ENCODE measurements around the gene KIF16B. TPM values are rescaled to one million over a fixed set of nuclear protein-coding genes. Genes with fewer than 3 reads are reported as not detected.

The KIF16B gene
- total RNA-seq, 1 donor from 2014 or later: 7.0 TPM

DNA sequence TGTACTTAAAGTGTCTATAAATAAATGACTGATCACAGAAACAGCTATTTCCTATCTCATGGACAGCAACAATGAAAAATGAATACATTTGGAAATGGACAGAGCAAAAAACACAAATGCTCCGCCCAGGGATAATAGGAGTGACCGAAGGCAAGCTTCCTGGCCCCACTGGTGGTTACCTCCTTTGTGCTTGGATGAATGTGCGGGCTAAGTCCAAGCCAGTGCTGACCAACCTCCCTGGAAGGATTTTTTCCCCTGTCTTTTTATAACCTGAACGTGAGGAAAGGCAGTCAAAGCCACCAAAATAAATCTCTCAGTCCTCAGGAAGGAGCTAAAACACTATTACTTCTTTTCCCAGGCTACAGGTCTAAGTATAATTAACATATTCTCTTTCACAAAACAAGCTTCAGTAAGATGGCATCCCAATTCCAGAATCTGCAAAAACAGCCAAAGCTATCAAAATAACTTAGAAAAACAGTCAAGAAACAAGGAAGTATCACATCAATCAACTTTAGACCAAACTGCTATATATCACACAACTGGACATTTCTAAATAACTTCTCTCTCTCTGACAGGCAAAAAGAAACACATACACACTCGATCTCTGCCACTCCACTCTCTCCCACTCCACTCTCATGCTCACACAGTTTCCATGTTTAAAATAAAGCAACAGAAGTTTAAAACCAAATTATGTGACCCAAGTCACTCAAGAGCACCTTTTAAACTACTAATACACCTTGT, 10.0 kb downstream of the KIF16B start:
- H3K27ac Mint-ChIP-seq (ENCODE audit: unreplicated experiment): no peak overlapping the region
- Histone ChIP-seq H3K27ac (ENCODE audit: low read depth, low read length) (no peak overlapping the region), H3K9ac (ENCODE audit: low read length) (no peak overlapping the region), H3K9me3 (ENCODE audit: insufficient read depth, low read depth, low read length) (no peaks in the 10 kb centered on the region), H3K4me3 (ENCODE audit: insufficient read depth, low read depth, low read length) (no peak overlapping the region), H3K27me3 (ENCODE audit: insufficient read depth, low read length) (no peaks in the 10 kb centered on the region), H4K20me1 (ENCODE audit: insufficient read depth, low read length) (peaks cover 15% of the 10 kb centered on the region), H3K36me3 (ENCODE audit: insufficient read depth, low read length) (no peaks in the 10 kb centered on the region), H3K4me2 (ENCODE audit: low read length) (no peak overlapping the region), H3K4me1 (ENCODE audit: insufficient read depth, low read length) (no peaks in the 10 kb centered on the region), H3K79me2 (ENCODE audit: insufficient read depth, low read length) (peaks cover 5% of the 10 kb centered on the region), H2AFZ (ENCODE audit: low read depth, low read length) (no peak overlapping the region)
- FAIRE-seq (no peak), DNase-seq (ENCODE audit: low read depth) (no peak)
- no peak overlapping the region for H3K4me3 Mint-ChIP-seq (ENCODE audit: unreplicated experiment)
- TF ChIP-seq EZH2 (IDR thresholded peaks at IDR 0.05; ENCODE audit: insufficient read depth, low read length) (no peak), CTCF (IDR thresholded peaks at IDR 0.05; ENCODE audit: insufficient read depth, low read depth, low read length) (no peak)
- peaks cover 2% of the 10 kb centered on the region for H3K36me3 Mint-ChIP-seq (ENCODE audit: low read depth, unreplicated experiment)
- H3K27me3 Mint-ChIP-seq (ENCODE audit: low read depth, unreplicated experiment): no peaks in the 10 kb centered on the region
- H3K9me3 Mint-ChIP-seq (ENCODE audit: unreplicated experiment): peaks cover 2% of the 10 kb centered on the region
- H3K4me1 Mint-ChIP-seq (ENCODE audit: low read depth, unreplicated experiment): no peaks in the 10 kb centered on the region

DNA sequence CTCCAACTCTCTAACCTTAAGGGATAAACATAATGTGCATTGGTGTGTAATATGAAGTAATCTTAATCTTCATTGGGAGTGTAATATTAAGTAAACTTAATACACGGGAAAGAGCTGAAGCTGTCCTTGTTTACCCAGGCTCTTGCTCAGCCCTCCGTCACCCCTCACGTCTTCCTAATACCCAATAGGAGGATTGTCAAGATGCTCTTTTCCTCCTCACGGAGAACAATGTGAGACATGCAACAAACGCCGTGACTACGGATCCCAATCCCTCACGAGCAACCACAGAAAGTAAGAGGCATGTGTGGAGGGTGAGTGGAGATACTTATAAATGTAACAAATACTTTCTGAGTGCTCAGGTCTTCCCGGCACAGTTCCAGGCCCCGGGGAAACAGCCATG, 11.0 kb downstream of the KIF16B start:
- H3K4me1 Mint-ChIP-seq (ENCODE audit: low read depth, unreplicated experiment): no peaks in the 10 kb centered on the region
- peaks cover 2% of the 10 kb centered on the region for H3K36me3 Mint-ChIP-seq (ENCODE audit: low read depth, unreplicated experiment)
- H3K36me3 ChIP-seq (ENCODE audit: insufficient read depth, low read length): no peaks in the 10 kb centered on the region
- no peak for TF ChIP-seq CTCF (IDR thresholded peaks at IDR 0.05; ENCODE audit: insufficient read depth, low read depth, low read length)
- no peak for TF ChIP-seq EZH2 (IDR thresholded peaks at IDR 0.05; ENCODE audit: insufficient read depth, low read length)
- H3K9ac ChIP-seq (ENCODE audit: low read length): no peak overlapping the region
- no peaks in the 10 kb centered on the region for H3K9me3 ChIP-seq (ENCODE audit: insufficient read depth, low read depth, low read length)
- H3K4me3 Mint-ChIP-seq (ENCODE audit: unreplicated experiment): no peak overlapping the region
- H4K20me1 ChIP-seq (ENCODE audit: insufficient read depth, low read length): peaks cover 20% of the 10 kb centered on the region
- H3K79me2 ChIP-seq (ENCODE audit: insufficient read depth, low read length): peaks cover 5% of the 10 kb centered on the region
- H3K27ac ChIP-seq (ENCODE audit: low read depth, low read length): no peak overlapping the region
- H3K27me3 ChIP-seq (ENCODE audit: insufficient read depth, low read length): no peaks in the 10 kb centered on the region
- no peak overlapping the region for H2AFZ ChIP-seq (ENCODE audit: low read depth, low read length)
- H3K27me3 Mint-ChIP-seq (ENCODE audit: low read depth, unreplicated experiment): no peaks in the 10 kb centered on the region
- FAIRE-seq (no peak), DNase-seq (ENCODE audit: low read depth) (no peak)
- H3K4me3 ChIP-seq (ENCODE audit: insufficient read depth, low read depth, low read length): no peak overlapping the region
- H3K4me1 ChIP-seq (ENCODE audit: insufficient read depth, low read length): no peaks in the 10 kb centered on the region
- H3K9me3 Mint-ChIP-seq (ENCODE audit: unreplicated experiment): peaks cover 2% of the 10 kb centered on the region
- H3K4me2 ChIP-seq (ENCODE audit: low read length): no peak overlapping the region
- no peak overlapping the region for H3K27ac Mint-ChIP-seq (ENCODE audit: unreplicated experiment)

- TF ChIP-seq EZH2 (IDR thresholded peaks at IDR 0.05; ENCODE audit: insufficient read depth, low read length) (no peak), CTCF (IDR thresholded peaks at IDR 0.05; ENCODE audit: insufficient read depth, low read depth, low read length) (no peak)
- H3K79me2 ChIP-seq (ENCODE audit: insufficient read depth, low read length): peaks cover 5% of the 10 kb centered on the region
Observed at GRCh38 chr20:16560661-16561060, 12.6 kb downstream of the KIF16B start.

More at GRCh38 chr20:16560661-16561060, 12.6 kb downstream of the KIF16B start:
- no peak overlapping the region for H3K27ac Mint-ChIP-seq (ENCODE audit: unreplicated experiment)
- H4K20me1 ChIP-seq (ENCODE audit: insufficient read depth, low read length): peaks cover 28% of the 10 kb centered on the region
- peaks cover 2% of the 10 kb centered on the region for H3K36me3 Mint-ChIP-seq (ENCODE audit: low read depth, unreplicated experiment)
- no peak for DNase-seq (ENCODE audit: low read depth)
- H3K27me3 Mint-ChIP-seq (ENCODE audit: low read depth, unreplicated experiment): no peaks in the 10 kb centered on the region
- H3K4me3 Mint-ChIP-seq (ENCODE audit: unreplicated experiment): no peak overlapping the region
- H3K9me3 Mint-ChIP-seq (ENCODE audit: unreplicated experiment): peaks cover 2% of the 10 kb centered on the region
- H3K36me3 ChIP-seq (ENCODE audit: insufficient read depth, low read length): no peaks in the 10 kb centered on the region
- H2AFZ ChIP-seq (ENCODE audit: low read depth, low read length): no peak overlapping the region
- no peak overlapping the region for H3K27ac ChIP-seq (ENCODE audit: low read depth, low read length)
- H3K27me3 ChIP-seq (ENCODE audit: insufficient read depth, low read length): no peaks in the 10 kb centered on the region
- no peaks in the 10 kb centered on the region for H3K4me1 Mint-ChIP-seq (ENCODE audit: low read depth, unreplicated experiment)
- no peaks in the 10 kb centered on the region for H3K4me1 ChIP-seq (ENCODE audit: insufficient read depth, low read length)
- no peak overlapping the region for H3K4me3 ChIP-seq (ENCODE audit: insufficient read depth, low read depth, low read length)
- FAIRE-seq: no peak
- no peak overlapping the region for H3K4me2 ChIP-seq (ENCODE audit: low read length)
- no peaks in the 10 kb centered on the region for H3K9me3 ChIP-seq (ENCODE audit: insufficient read depth, low read depth, low read length)
- no peak overlapping the region for H3K9ac ChIP-seq (ENCODE audit: low read length)

Data from astrocyte (in vitro differentiated cells and primary cell).